Activated T-cell treated with anti-CD3 and anti-CD28 coated beads, Interleukin-2, amount 50 U/mL, for 48 hours (primary cell): ENCODE data around the gene MAP3K13.

Source experiments
- DNase-seq, 2 experiments: peaks; one replicate each; pipeline ENCODE4 v3.0.0-alpha.2; 2020

The MAP3K13 gene

DNA sequence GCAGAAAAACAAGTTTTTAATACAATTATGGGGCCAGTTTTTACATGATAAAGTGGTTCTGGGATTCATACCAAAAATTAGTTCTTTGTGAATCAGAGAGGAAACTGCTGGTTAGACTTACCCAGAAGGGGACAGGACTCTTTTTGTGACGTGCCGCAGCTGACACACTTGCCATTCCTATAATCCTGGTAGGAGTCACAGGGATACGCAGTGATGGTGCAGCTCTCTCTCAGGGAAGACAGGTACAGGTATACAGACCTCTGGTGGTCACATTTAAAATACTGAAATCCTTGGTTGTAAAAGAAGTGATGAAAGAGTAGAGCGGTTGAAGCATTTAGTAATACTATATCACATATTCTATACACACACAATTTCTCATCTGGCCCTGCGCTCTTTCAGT, 156.1 kb downstream of the MAP3K13 start:
- DNase-seq: no peak

DNA sequence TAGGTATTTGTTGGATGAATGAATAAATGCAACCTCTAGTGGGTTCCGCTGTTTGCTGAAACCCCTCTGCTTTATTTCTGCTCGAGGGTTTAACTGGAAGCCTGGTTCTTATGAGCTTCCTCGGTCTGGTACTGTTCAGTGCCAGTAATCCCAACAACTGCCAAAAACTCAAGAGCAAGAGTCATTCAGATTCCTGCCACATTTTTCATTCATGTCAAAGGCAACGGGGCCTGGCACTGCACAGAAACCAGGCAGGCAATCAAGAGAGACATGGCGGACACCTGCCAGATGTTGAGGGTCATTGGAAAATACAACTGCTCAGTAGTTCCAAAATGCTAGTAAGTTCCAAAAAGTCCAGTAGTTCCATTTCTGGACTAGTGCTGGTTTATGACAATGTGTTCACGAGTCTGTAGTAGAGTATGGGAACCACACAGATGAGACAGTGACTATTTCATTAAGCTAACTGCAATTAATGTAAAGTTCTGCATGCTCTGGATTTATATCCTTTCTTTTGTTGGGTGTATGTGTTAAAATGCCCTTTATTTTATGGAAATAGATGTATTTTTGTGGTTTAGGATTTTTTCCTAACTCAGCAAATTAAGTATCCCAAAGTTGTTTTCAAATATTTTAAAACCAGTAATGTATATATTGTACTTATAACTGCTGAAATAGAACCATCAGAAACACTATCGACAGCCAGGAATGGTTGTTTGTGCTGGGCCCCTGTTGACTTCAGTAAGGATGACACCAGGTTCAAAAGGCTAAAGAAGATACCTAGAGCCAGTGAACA, 158.6 kb downstream of the MAP3K13 start:
- DNase-seq: no peak

DNA sequence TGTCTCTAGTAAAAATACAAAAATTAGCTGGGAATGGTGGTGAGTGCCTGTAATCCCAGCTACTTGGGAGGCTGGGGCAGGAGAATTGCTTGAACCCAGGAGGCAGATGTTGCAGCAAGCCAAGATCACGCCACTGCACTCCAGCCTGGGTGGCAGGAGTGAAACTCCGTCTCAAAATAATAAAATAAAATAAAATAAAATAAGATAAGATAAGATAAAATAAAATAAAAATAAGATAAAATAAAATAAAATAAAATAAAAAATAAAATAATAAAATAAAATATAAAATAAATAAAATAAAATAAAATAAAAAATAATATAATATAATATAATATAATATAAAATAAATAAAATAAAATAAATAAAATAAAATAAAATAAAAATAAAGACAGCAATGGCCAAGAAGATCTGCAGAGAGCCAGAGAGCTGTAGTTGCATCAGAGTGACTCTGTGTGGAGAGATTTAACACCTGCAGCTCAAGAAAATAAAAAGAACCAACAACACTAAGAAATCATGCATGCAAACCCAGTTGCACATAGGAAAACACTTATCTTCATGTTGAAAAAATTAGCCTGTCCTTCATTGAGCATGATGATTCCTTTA, 163.5 kb downstream of the MAP3K13 start:
- no peak for DNase-seq

DNA sequence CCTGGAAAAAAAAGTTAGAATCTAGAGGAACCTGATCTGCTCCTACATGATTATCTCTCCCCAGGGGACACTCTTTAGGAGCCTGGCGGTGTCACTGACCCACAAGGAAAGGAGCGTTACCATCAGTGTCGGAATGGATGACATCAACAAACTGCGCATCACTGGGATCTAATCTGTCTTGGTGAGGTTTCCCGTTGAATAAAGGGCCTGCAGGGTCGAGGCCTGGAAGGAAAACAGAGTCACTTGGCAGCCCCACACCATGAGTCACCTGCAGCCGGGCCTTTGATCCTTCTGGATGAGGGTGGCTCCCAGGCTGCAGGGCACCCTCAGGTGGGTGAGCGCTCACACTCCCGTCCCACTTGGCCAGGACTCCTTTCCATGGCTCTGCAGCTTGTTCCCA, 164.4 kb downstream of the MAP3K13 start:
- no peak for DNase-seq

DNA sequence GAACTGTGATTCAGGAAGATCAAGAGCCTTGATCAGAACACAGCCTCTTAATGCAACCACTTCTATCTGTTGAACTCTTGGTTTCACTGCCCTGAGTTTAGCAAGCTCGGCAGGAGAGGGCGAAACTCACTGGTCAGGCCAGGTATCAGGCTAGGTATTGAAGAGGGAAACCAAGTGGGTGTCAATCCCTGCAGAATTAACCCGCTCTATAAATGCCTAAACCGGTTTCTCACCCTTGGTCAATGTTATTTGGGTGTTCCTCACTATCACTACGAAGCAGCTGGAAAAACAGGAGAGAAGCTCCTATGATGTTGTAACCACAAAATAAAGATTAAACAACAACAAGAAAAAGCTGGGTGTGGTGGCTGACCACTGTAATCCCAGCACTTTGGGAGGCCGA, 165.6 kb downstream of the MAP3K13 start:
- DNase-seq: no peak

DNA sequence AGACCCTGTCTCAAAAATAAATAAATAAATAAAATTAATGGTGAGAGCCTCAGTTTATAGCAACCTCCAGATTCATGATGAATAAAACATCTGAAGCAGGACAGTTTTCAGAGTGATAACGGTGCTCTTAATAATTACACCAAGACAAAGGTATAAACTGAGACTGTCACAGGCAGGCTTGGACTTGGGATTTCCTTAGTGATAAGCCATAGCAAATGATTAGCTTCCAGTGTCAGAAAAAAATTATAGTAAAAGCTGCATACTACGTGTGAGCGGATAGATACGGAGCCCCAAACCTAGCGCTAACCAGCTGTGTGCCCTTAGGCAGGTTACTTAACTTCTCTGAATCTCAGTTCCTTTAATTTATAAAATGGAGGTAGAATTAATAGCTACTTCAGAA, 167.9 kb downstream of the MAP3K13 start:
- no peak for DNase-seq

DNA sequence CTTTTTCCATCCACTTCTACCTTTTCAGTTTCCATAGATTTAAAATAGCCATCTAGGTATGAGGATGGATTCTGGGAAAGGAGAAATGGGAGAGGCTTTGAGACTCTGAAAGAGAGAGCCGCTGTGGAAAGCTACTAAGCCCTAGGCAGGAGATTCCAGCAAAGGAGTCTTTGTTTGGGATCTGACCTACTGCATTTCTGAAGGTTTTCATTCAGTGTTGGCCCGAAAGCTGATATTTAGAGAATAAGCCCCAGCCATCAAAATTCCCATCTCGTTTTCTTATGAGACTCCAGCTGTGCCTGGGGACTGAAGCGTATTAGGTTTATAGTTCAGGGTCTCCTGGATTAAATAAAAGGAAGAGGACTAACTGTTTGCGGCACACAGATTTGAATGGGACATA, 170.0 kb downstream of the MAP3K13 start:
- DNase-seq: no peak

DNA sequence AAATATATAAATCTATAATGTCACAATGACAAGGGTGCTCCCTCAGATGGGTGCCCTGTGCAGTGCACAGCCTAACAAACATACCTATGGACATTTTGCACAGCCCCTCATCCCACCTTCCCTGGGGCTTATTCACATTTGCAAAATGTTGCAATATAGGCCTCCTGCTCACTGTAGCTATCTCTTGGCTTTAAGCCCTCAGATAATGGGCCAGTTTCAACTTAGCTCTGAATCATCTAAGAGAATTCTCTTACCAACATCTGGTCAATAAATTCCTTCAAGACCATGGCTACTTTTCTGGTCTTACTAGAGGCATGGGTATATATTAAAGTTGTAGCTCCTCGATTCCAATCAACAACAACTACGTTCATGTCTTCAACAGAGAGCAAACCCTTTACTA, 171.6 kb downstream of the MAP3K13 start:
- no peak for DNase-seq

DNA sequence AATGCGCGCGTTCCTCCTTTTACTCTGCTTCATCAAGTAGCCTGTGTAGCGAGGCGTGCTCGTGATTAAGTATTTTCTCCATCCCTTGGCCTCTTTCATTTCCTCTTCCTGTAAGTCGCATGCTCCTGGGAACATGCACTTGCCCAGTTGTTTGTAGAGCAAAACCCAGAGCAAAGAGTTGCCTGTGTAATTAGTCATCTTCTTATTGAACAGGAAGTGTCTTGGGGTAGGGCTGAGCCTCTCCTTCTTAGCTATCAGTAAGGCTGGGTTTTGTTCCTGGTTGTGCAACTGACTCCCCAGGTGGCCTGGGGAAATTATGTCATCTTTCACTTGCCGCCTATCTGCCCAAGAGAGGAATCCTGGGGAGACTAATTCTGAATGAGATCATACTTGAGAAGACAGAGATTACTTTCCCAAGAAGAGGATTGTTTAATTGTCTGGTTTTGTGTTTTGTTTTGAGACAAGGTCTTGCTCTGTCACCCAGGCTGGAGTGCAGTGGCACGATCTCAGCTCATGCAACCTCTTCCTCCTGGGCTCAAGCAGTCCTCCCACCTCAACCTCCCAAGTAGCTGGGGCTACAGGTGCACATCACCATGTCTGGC, 174.5 kb downstream of the MAP3K13 start:
- peak; percentile 50 to 58 for DNase-seq
